H1 (cell line): Measurements from ENCODE around the gene MYLK. TPM values are rescaled to one million over a fixed set of nuclear protein-coding genes. Genes with fewer than 3 reads are reported as not detected.

Source experiments
- CTCF ChIP-seq, 3 experiments: IDR thresholded peaks; 1 replicate in 2 of 3; 2 replicates in 1 of 3; pipeline versions ENCODE4 v1.5.1 to v1.6.1; 2011; ENCODE audit warnings: low read length in 3 of 3, mild to moderate bottlenecking in 3 of 3, inconsistent platforms in 2 of 3, low read depth in 1 of 3, moderate library complexity in 1 of 3; ENCODE audit not compliant: insufficient read depth in 1 of 3; ENCODE audit errors: control extremely low read depth in 1 of 3
- SRF ChIP-seq: IDR thresholded peaks from 2 replicates; pipeline ENCODE4 v1.6.1; 2011; ENCODE audit warnings: mild to moderate bottlenecking, low read depth, low read length, moderate library complexity
- polyA plus RNA-seq, 7 experiments: library from polyadenylated mRNA; depleted of rRNA in 3 of 7; stranded (reverse) in 5 of 7; unstranded in 2 of 7; fragments of >200 nt in 5 of 7; fragments of 200-250 nt in 2 of 7; gene quantifications; 1 replicate in 5 of 7; 2 replicates in 1 of 7; 4 replicates in 1 of 7; pipeline versions ENCODE4 v1.2.1 to v1.2.3, GENCODE V29; 2011 to 2013; ENCODE audit warnings: missing spikeins in 2 of 7, mixed read lengths in 2 of 7
- total RNA-seq: library from RNA; stranded (reverse); fragmentation: NEBNext Ultra II Directional; extraction: Animal tissue kit (Norgen Biotek cat#: 25700); gene quantifications from 2 replicates; pipeline ENCODE4 v1.2.1, GENCODE V29; 2021

The MYLK gene
- total and polyA plus RNA-seq, 2 of the 8 experiments (the other 6 are each of a cell fraction or from before 2014, with no cell fraction given) = 11.6 to 21.3 TPM

- TF ChIP-seq SRF = no peak
- TF ChIP-seq CTCF (IDR thresholded peaks at IDR 0.05; ENCODE audit: control extremely low read depth in 1 of 3, insufficient read depth in 1 of 3, low read depth in 1 of 3, low read length in 3 of 3) = no peak
- TF ChIP-seq, all 59 proteins: peak for 0
Observed at GRCh38 chr3:123752228-123752627, 131.9 kb downstream of the MYLK start (continued).
